Natural killer cell (primary cell): ENCODE results near the gene GADD45A. TPM values are rescaled to one million over a fixed set of nuclear protein-coding genes. Genes with fewer than 3 reads are reported as not detected.

Experiments used
- ATAC-seq, 3 donors: fragments of 150-1000 bp in 2 of 3; fragments of 200-7000 bp in 1 of 3; cut with Tn5 transposase; 1 replicate in 1 of 3; 2 replicates in 2 of 3; pipeline ENCODE4 v1.10.0; 2021; ENCODE audit warnings: mild to moderate bottlenecking in 2 of 3, moderate library complexity in 2 of 3
- DNase-seq, 2 donors: peaks; one replicate each; pipeline versions ENCODE4 v3.0.0 to v3.0.0-alpha.2; 2013 to 2021; ENCODE audit warnings: mixed read lengths in 1 of 2
- H3K27ac ChIP-seq: one replicate; pipeline ENCODE4 v1.5.1; 2013; ENCODE audit warnings: mild to moderate bottlenecking, low read length
- H3K27me3 ChIP-seq: one replicate; pipeline ENCODE4 v1.6.1; 2013; ENCODE audit warnings: low read length; ENCODE audit not compliant: control insufficient read depth, insufficient read depth
- H3K36me3 ChIP-seq: one replicate; pipeline ENCODE4 v1.6.1; 2013; ENCODE audit warnings: low read length; ENCODE audit not compliant: control insufficient read depth, insufficient read depth
- H3K4me1 ChIP-seq: one replicate; pipeline ENCODE4 v1.6.1; 2013; ENCODE audit warnings: low read length; ENCODE audit not compliant: control insufficient read depth, insufficient read depth
- H3K4me3 ChIP-seq: one replicate; pipeline ENCODE4 v1.5.1; 2013; ENCODE audit warnings: low read length
- H3K9me3 ChIP-seq: one replicate; pipeline ENCODE4 v1.6.1; 2013; ENCODE audit warnings: low read length; ENCODE audit not compliant: control insufficient read depth, insufficient read depth
- H3K27ac Mint-ChIP-seq, 2 donors: one replicate each; pipeline ENCODE4 v1.8.0; 2022; ENCODE audit warnings: mild to moderate bottlenecking in 2 of 2, mixed read lengths in 2 of 2, moderate library complexity in 1 of 2
- H3K27me3 Mint-ChIP-seq, 2 donors: one replicate each; pipeline ENCODE4 v1.8.0; 2022; ENCODE audit warnings: low read depth in 2 of 2, mixed read lengths in 2 of 2
- H3K36me3 Mint-ChIP-seq: one replicate; pipeline ENCODE4 v1.8.0; 2022; ENCODE audit warnings: mixed read lengths
- H3K4me1 Mint-ChIP-seq, 2 donors: one replicate each; pipeline ENCODE4 v1.8.0; 2022; ENCODE audit warnings: mixed read lengths in 2 of 2
- H3K4me3 Mint-ChIP-seq: one replicate; pipeline ENCODE4 v1.8.0; 2022; ENCODE audit warnings: mild to moderate bottlenecking, moderate library complexity, mixed read lengths
- H3K9me3 Mint-ChIP-seq, 2 donors: one replicate each; pipeline ENCODE4 v1.8.0; 2022; ENCODE audit warnings: mixed read lengths in 2 of 2
- CTCF ChIP-seq: fragments of 200-600 bp; IDR thresholded peaks from one replicate; pipeline ENCODE4 v1.8.0; 2022; ENCODE audit warnings: antibody characterized with exemption
- WGBS: methylation state at CpG from one replicate; pipeline ENCODE4 v1.1.7; 2013; ENCODE audit warnings: missing lambda C conversion rate; ENCODE audit not compliant: insufficient coverage; 5-methylcytosine and 5-hydroxymethylcytosine counted together
- intact Hi-C: fragments of 100-400 bp; cut with micrococcal nuclease; formaldehyde crosslinking; loops from one replicate; pipeline ENCODE4 v1.14.2; 2022
- total RNA-seq, 4 donors: library from RNA; stranded (reverse); fragments of 120-200 nt in 1 of 4; gene quantifications; one replicate each; pipeline versions ENCODE4 v1.2.3 to v1.2.4, GENCODE V29; 2013 to 2022

The GADD45A gene
- total RNA-seq, 3 donors from 2014 or later (not counting 1 experiment from before 2014, with no cell fraction given), result 21.8 to 30.3 (median 26.6) TPM

GRCh38 chr1:67711158-67711854 is 26.3 kb downstream of the GADD45A start:
- DNase-seq, result no peak
- Mint-ChIP-seq H3K9me3 (no peaks in the 10 kb centered on the region), H3K4me1 (peaks cover 0 to 11% of the 10 kb centered on the region in 2 donors), H3K4me3 (no peak overlapping the region), H3K27me3 (peaks cover 0 to 7% of the 10 kb centered on the region in 2 donors), H3K27ac (no peak overlapping the region), H3K36me3 (no peaks in the 10 kb centered on the region)
- intact Hi-C loops, result no loop called here
- Histone ChIP-seq H3K27me3 (no peaks in the 10 kb centered on the region), H3K27ac (no peak overlapping the region), H3K9me3 (no peaks in the 10 kb centered on the region), H3K4me3 (no peak overlapping the region), H3K4me1 (no peaks in the 10 kb centered on the region), H3K36me3 (no peaks in the 10 kb centered on the region)
- ATAC-seq, result no peak
- 59% methylated on average over 6 of the region's 7 CpGs for WGBS
- no peak for TF ChIP-seq CTCF

GRCh38 chr1:67711855-67712212 is 26.8 kb downstream of the GADD45A start:
- 32% methylated on average over 2 of the region's 2 CpGs for WGBS
- no peak for DNase-seq
- no peaks in the 10 kb centered on the region for H3K4me1 ChIP-seq
- H3K36me3 ChIP-seq, result no peaks in the 10 kb centered on the region
- H3K4me3 ChIP-seq, result no peak overlapping the region
- no peak for TF ChIP-seq CTCF
- no peak for ATAC-seq
- Mint-ChIP-seq H3K4me1 (peaks cover 0 to 11% of the 10 kb centered on the region in 2 donors), H3K36me3 (no peaks in the 10 kb centered on the region), H3K27ac (no peak overlapping the region), H3K4me3 (no peak overlapping the region), H3K9me3 (no peaks in the 10 kb centered on the region), H3K27me3 (peaks cover 0 to 7% of the 10 kb centered on the region in 2 donors)
- H3K27ac ChIP-seq, result no peak overlapping the region
- no peaks in the 10 kb centered on the region for H3K27me3 ChIP-seq
- no peaks in the 10 kb centered on the region for H3K9me3 ChIP-seq
- intact Hi-C loops, result no loop called here

- ATAC-seq, result no peak
- H3K27ac ChIP-seq, result no peak overlapping the region
- no peaks in the 10 kb centered on the region for H3K36me3 Mint-ChIP-seq
- intact Hi-C loops, result no loop called here
- H3K4me1 ChIP-seq, result no peaks in the 10 kb centered on the region
- peaks cover 0 to 7% of the 10 kb centered on the region in 2 donors for H3K27me3 Mint-ChIP-seq
- no peak overlapping the region for H3K4me3 ChIP-seq
- H3K4me1 Mint-ChIP-seq, result peaks cover 0 to 11% of the 10 kb centered on the region in 2 donors
- TF ChIP-seq CTCF, result no peak
- no peak overlapping the region for H3K4me3 Mint-ChIP-seq
- 93% methylated on average over 6 of the region's 6 CpGs for WGBS
- no peaks in the 10 kb centered on the region for H3K9me3 ChIP-seq
- no peaks in the 10 kb centered on the region for H3K36me3 ChIP-seq
- H3K27me3 ChIP-seq, result no peaks in the 10 kb centered on the region
- H3K9me3 Mint-ChIP-seq, result no peaks in the 10 kb centered on the region
- DNase-seq, result no peak
- H3K27ac Mint-ChIP-seq, result no peak overlapping the region
Observed at GRCh38 chr1:67713057-67713846, 28.3 kb downstream of the GADD45A start.
